Right atrium auricular region (tissue), 2 donors: ENCODE measurements around the gene TFAP2C. TPM values are rescaled to one million over a fixed set of nuclear protein-coding genes. Genes with fewer than 3 reads are reported as not detected.

Source experiments
- DNase-seq: peaks from one replicate; pipeline ENCODE4 v3.0.0-alpha.2; 2019; ENCODE audit warnings: low spot score
- H3K27ac ChIP-seq, 2 donors: fragments of 200-600 bp; sonication (generic); 1 replicate in 1 of 2; 2 replicates in 1 of 2; pipeline ENCODE4 v1.5.1; 2016 to 2019
- H3K27me3 ChIP-seq, 2 donors: fragments of 200-600 bp; sonication (generic); one replicate each; pipeline versions ENCODE4 v1.5.1 to v1.6.0; 2017 to 2019
- H3K36me3 ChIP-seq: fragments of 200-600 bp; sonication (generic); one replicate; pipeline ENCODE4 v1.5.1; 2016
- H3K4me1 ChIP-seq, 2 donors: fragments of 200-600 bp; sonication (generic); one replicate each; pipeline versions ENCODE4 v1.5.1 to v1.6.0; 2017 to 2019
- H3K4me3 ChIP-seq, 2 donors: fragments of 200-600 bp; sonication (generic); 1 replicate in 1 of 2; 2 replicates in 1 of 2; pipeline ENCODE4 v1.5.1; 2017 to 2019; ENCODE audit warnings: mild to moderate bottlenecking in 1 of 2, moderate library complexity in 1 of 2
- H3K9me3 ChIP-seq, 2 donors: fragments of 200-600 bp; sonication (generic); one replicate each; pipeline ENCODE4 v1.5.1; 2019
- total RNA-seq, 2 donors: library from RNA; depleted of rRNA; stranded (reverse); fragments of >200 nt; gene quantifications; one replicate each; pipeline ENCODE4 v1.1.0, GENCODE V29; 2016
- TF ChIP-seq, protein P1 (sequence below), 2 donors: fragments of 200-600 bp; sonication (generic); IDR thresholded peaks; one replicate each; pipeline ENCODE4 v1.5.1; 2019; ENCODE audit warnings: antibody characterized with exemption in 2 of 2

Gene TFAP2C
- total RNA-seq, 2 donors from 2014 or later, result 0.37 to 0.39 TPM

DNA sequence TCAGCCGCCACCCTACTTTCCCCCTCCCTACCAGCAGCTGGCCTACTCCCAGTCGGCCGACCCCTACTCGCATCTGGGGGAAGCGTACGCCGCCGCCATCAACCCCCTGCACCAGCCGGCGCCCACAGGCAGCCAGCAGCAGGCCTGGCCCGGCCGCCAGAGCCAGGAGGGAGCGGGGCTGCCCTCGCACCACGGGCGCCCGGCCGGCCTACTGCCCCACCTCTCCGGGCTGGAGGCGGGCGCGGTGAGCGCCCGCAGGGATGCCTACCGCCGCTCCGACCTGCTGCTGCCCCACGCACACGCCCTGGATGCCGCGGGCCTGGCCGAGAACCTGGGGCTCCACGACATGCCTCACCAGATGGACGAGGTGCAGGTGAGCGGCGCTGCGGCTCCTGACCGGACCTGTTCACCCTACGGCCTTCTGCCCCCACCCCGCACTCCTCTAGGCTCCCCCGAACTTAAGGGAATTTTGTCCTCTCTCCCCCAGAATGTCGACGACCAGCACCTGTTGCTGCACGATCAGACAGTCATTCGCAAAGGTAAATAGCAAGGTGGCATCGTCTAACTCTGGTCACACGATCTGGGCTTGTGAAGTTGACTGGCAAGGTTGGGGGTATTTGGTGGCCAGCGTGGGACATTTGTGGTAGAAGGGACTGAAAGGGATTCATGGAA, 2.3 kb downstream of the TFAP2C start:
- TF ChIP-seq, protein P1, sequence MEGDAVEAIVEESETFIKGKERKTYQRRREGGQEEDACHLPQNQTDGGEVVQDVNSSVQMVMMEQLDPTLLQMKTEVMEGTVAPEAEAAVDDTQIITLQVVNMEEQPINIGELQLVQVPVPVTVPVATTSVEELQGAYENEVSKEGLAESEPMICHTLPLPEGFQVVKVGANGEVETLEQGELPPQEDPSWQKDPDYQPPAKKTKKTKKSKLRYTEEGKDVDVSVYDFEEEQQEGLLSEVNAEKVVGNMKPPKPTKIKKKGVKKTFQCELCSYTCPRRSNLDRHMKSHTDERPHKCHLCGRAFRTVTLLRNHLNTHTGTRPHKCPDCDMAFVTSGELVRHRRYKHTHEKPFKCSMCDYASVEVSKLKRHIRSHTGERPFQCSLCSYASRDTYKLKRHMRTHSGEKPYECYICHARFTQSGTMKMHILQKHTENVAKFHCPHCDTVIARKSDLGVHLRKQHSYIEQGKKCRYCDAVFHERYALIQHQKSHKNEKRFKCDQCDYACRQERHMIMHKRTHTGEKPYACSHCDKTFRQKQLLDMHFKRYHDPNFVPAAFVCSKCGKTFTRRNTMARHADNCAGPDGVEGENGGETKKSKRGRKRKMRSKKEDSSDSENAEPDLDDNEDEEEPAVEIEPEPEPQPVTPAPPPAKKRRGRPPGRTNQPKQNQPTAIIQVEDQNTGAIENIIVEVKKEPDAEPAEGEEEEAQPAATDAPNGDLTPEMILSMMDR (IDR thresholded peaks at IDR 0.05), result no peak
- H3K36me3 ChIP-seq, result no peaks in the 10 kb centered on the region
- H3K27me3 ChIP-seq, result peaks cover 19 to 43% of the 10 kb centered on the region in 2 donors
- DNase-seq, result no peak
- H3K4me1 ChIP-seq, result peaks cover 0 to 48% of the 10 kb centered on the region in 2 donors
- H3K27ac ChIP-seq, result no peak overlapping the region
- no peaks in the 10 kb centered on the region for H3K9me3 ChIP-seq
- H3K4me3 ChIP-seq, result peak overlapping the region in 1 of 2 donors; percentile 54

DNA sequence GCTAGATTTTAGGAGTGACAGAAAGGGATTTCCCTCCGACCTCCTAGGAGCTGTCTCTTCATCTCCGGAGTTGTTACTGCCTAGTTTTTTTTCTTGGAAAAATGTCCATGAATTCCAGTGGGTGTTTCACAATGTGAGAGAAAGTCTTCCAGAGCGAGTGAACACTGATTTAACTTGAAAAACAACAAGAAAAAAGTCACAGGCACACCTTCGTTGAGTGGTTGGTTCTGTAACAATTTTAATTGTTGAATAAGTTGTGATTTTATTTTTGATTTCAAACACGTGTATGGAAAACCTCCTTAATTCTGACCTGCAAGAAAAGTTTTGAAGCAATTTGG, 2.9 kb downstream of the TFAP2C start:
- TF ChIP-seq, protein P1 (IDR thresholded peaks at IDR 0.05), result no peak
- no peak for DNase-seq
- Histone ChIP-seq H3K36me3 (no peaks in the 10 kb centered on the region), H3K4me3 (no peak overlapping the region), H3K4me1 (peaks cover 0 to 43% of the 10 kb centered on the region in 2 donors), H3K9me3 (no peaks in the 10 kb centered on the region), H3K27ac (no peak overlapping the region), H3K27me3 (peaks cover 15 to 40% of the 10 kb centered on the region in 2 donors)

DNA sequence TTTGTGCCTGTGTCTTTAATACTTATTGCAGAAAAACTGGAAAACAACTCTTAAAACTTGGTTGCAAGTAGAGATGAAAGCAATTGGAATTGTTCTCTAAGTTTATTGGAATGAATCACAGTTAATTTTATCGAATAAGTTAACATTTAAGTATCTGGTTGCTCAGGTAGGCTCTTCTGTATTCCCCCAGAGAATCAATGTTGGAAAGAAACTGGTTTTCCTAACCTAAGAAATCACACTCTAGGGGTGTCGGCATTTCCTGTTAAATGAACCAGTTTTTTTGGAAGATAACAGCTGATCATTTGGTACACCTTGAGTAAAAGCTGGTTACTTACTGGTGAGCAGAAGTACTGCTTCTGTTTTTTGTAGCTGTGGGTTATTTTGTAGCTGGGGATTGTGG, 5.2 kb downstream of the TFAP2C start:
- no peak for DNase-seq
- no peak overlapping the region for H3K4me3 ChIP-seq
- H3K9me3 ChIP-seq, result no peaks in the 10 kb centered on the region
- no peak overlapping the region for H3K27ac ChIP-seq
- H3K4me1 ChIP-seq, result peaks cover 0 to 20% of the 10 kb centered on the region in 2 donors
- no peaks in the 10 kb centered on the region for H3K36me3 ChIP-seq
- peaks cover 13 to 29% of the 10 kb centered on the region in 2 donors for H3K27me3 ChIP-seq
- TF ChIP-seq, protein P1 (IDR thresholded peaks at IDR 0.05), result no peak

DNA sequence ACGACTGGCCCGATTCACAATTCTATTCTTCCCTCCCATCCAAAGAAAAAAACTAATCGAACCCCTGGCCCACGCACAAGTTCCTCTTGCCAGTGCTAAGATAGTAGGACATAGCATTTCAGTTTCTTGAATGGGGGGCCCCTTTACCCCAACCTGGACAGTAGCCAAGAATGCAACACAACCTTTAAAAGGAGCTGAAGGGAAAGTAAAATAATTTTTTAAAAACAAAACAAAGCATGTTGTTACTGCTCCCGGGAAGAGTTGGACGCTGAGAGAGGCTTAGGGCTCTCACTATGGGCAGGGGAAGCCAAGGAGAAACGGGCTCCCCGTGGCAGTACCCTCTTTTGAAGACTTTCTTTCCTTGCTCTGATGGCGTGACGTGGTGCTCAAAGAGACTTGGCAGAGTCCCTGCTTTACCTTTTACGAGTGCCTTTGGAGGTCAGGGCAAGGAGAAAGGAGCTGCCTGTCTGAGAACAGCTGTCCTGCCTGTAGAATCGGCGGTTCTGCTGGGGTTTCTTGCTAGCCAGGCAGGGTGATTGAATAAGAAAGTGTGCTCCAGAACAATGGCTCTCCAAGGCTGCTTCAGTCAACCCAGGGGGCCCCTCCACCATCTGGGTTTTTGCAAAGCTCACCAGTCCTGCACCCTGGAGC, 5.8 kb downstream of the TFAP2C start:
- Histone ChIP-seq H3K36me3 (no peaks in the 10 kb centered on the region), H3K27me3 (peaks cover 8 to 24% of the 10 kb centered on the region in 2 donors), H3K4me1 (peaks cover 0 to 14% of the 10 kb centered on the region in 2 donors), H3K4me3 (no peak overlapping the region), H3K9me3 (no peaks in the 10 kb centered on the region), H3K27ac (no peak overlapping the region)
- TF ChIP-seq, protein P1 (IDR thresholded peaks at IDR 0.05), result no peak
- no peak for DNase-seq

DNA sequence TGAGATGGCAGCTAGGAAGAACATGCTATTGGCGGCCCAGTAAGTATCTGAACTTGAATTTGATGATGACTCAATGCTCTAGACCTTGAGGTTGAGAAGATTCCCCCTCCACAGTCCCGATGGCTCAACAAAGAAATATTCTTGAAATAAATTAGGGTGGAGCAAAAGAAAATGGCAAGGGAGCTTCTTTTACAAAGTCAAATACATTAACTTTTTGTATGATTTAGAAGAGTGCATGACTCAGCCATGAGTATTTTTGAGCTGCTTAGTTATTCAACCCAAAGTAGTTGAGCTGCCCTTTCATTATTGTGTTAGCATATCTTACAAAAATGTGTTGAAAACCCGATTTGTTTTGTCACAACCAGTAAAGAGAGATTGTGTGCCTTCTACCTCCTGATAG, 7.6 kb downstream of the TFAP2C start:
- no peak overlapping the region for H3K4me3 ChIP-seq
- no peaks in the 10 kb centered on the region for H3K9me3 ChIP-seq
- H3K4me1 ChIP-seq, result no peaks in the 10 kb centered on the region
- H3K27me3 ChIP-seq, result peaks cover 0 to 5% of the 10 kb centered on the region in 2 donors
- no peak for DNase-seq
- H3K27ac ChIP-seq, result no peak overlapping the region
- H3K36me3 ChIP-seq, result no peaks in the 10 kb centered on the region
- TF ChIP-seq, protein P1 (IDR thresholded peaks at IDR 0.05), result no peak
